ENCODE data around the gene MFSD1.

GRCh38 chr3:158847885-158848284, 46.0 kb downstream of the MFSD1 start:
- TF ChIP-seq CTCF (conservative IDR thresholded peaks at IDR 0.05; ENCODE audit: low read depth in 2 of 2): no peak
- no peak for TF ChIP-seq EZH2 (IDR thresholded peaks at IDR 0.05; ENCODE audit: low read depth, unreplicated experiment)
- TF ChIP-seq REST (IDR thresholded peaks at IDR 0.05; ENCODE audit: unreplicated experiment): no peak
- no peak for TF ChIP-seq POLR2AphosphoS5 (IDR thresholded peaks at IDR 0.05; ENCODE audit: low read depth)

Data from GM23338 (cell line).